Left lung (tissue), 10 donors: Measurements from ENCODE around the gene ZNF358. TPM values are rescaled to one million over a fixed set of nuclear protein-coding genes. Genes with fewer than 3 reads are reported as not detected.
A peak's percentile ranks its signal among the peaks of the same experiment; 100 is the strongest.

Experiments
- ATAC-seq: fragments of 200-7000 bp; cut with Tn5 transposase; one replicate; pipeline ENCODE4 v1.9.1; 2020; ENCODE audit warnings: moderate library complexity
- DNase-seq, 4 donors: peaks; one replicate each; pipeline ENCODE4 v3.0.0-alpha.2; 2013 to 2020
- H3K27ac ChIP-seq, 2 donors: fragments of 200-600 bp; sonication (generic) in 1 of 2; one replicate each; pipeline versions ENCODE4 v1.5.0 to v1.8.0; 2020 to 2021
- H3K27me3 ChIP-seq, 2 donors: fragments of 200-600 bp; sonication (generic) in 1 of 2; one replicate each; pipeline versions ENCODE4 v1.5.0 to v1.8.0; 2020 to 2021
- H3K36me3 ChIP-seq, 2 donors: fragments of 200-600 bp; sonication (generic) in 1 of 2; one replicate each; pipeline versions ENCODE4 v1.5.0 to v1.8.0; 2020 to 2021
- H3K4me1 ChIP-seq, 2 donors: fragments of 200-600 bp; one replicate each; pipeline ENCODE4 v1.8.0; 2021
- H3K4me3 ChIP-seq, 2 donors: fragments of 200-600 bp; sonication (generic) in 1 of 2; one replicate each; pipeline versions ENCODE4 v1.5.0 to v1.8.0; 2020 to 2021; ENCODE audit warnings: mild to moderate bottlenecking in 1 of 2
- H3K9me3 ChIP-seq, 2 donors: fragments of 200-600 bp; sonication (generic) in 1 of 2; one replicate each; pipeline versions ENCODE4 v1.5.0 to v1.8.0; 2020 to 2021
- CTCF ChIP-seq, 2 donors: fragments of 200-600 bp; sonication (generic) in 1 of 2; IDR thresholded peaks; one replicate each; pipeline versions ENCODE4 v1.5.0 to v1.8.0; 2021; ENCODE audit warnings: antibody characterized with exemption in 2 of 2
- intact Hi-C, 2 donors: fragments of 100-400 bp; cut with DNase I; formaldehyde crosslinking; loops; one replicate each; pipeline versions ENCODE4 v1.11.2 to v1.14.2; 2022
- polyA plus RNA-seq, 6 donors: library from polyadenylated mRNA; unstranded; fragments of 120-200 nt; gene quantifications; one replicate each; pipeline ENCODE4 v1.2.1, GENCODE V29; 2013; ENCODE audit not compliant: insufficient read length in 6 of 6
- total RNA-seq, 2 donors: library from RNA; stranded (reverse); fragmentation: NEBNext Ultra II Directional; extraction: Animal tissue kit (Norgen Biotek cat#: 25700); gene quantifications; one replicate each; pipeline ENCODE4 v1.2.1, GENCODE V29; 2021
- donor health status: DM: no; HTN: yes; CAD: no.
- donor health status: DM: no; HTN: no; CAD: no.

The ZNF358 gene
- total and polyA plus RNA-seq, 8 donors, result 36.9 to 56.1 (median 45.3) TPM

- Histone ChIP-seq H3K9me3 (no peaks in the 10 kb centered on the region), H3K4me1 (peaks cover 0 to 22% of the 10 kb centered on the region in 2 donors), H3K36me3 (no peaks in the 10 kb centered on the region), H3K27me3 (peaks cover 0 to 46% of the 10 kb centered on the region in 2 donors), H3K4me3 (no peak overlapping the region), H3K27ac (peak overlapping the region in 1 of 2 donors; percentile 76)
- DNase-seq (no peak), ATAC-seq (no peak)
- TF ChIP-seq CTCF (IDR thresholded peaks at IDR 0.05), result no peak
- intact Hi-C loops, result no loop called here
Observed at GRCh38 chr19:7513809-7514642, 1.9 kb upstream of the ZNF358 start.

GRCh38 chr19:7515110-7515644 lies 726 bp upstream of the ZNF358 start:
- peak; percentile 5 for ATAC-seq
- peaks cover 0 to 46% of the 10 kb centered on the region in 2 donors for H3K27me3 ChIP-seq
- peak overlapping the region; percentile 29 to 36 for H3K4me3 ChIP-seq
- peak overlapping the region; percentile 76 to 85 for H3K27ac ChIP-seq
- DNase-seq, result peak in 1 of 4 donors; percentile 53
- peaks cover 0 to 22% of the 10 kb centered on the region in 2 donors for H3K4me1 ChIP-seq
- peaks cover 0 to 11% of the 10 kb centered on the region in 2 donors for H3K36me3 ChIP-seq
- TF ChIP-seq CTCF (IDR thresholded peaks at IDR 0.05), result no peak
- no peaks in the 10 kb centered on the region for H3K9me3 ChIP-seq
- intact Hi-C loops, result no loop called here

- H3K9me3 ChIP-seq, result no peaks in the 10 kb centered on the region
- peak overlapping the region; percentile 58 to 62 for H3K4me3 ChIP-seq
- peaks cover 0 to 46% of the 10 kb centered on the region in 2 donors for H3K27me3 ChIP-seq
- intact Hi-C loops, result no loop called here
- DNase-seq (no peak), ATAC-seq (no peak)
- H3K4me1 ChIP-seq, result peaks cover 0 to 22% of the 10 kb centered on the region in 2 donors
- peaks cover 0 to 18% of the 10 kb centered on the region in 2 donors for H3K36me3 ChIP-seq
- no peak for TF ChIP-seq CTCF (IDR thresholded peaks at IDR 0.05)
- peak overlapping the region; percentile 77 to 80 for H3K27ac ChIP-seq
Observed at GRCh38 chr19:7516333-7516732, 430 bp downstream of the ZNF358 start.

- no peak for TF ChIP-seq CTCF (IDR thresholded peaks at IDR 0.05)
- Histone ChIP-seq H3K4me1 (peaks cover 0 to 27% of the 10 kb centered on the region in 2 donors), H3K4me3 (peak overlapping the region; percentile 58 to 62), H3K27ac (peak overlapping the region; percentile 77 to 80), H3K36me3 (peaks cover 0 to 18% of the 10 kb centered on the region in 2 donors), H3K9me3 (no peaks in the 10 kb centered on the region), H3K27me3 (peaks cover 0 to 46% of the 10 kb centered on the region in 2 donors)
- no peak for DNase-seq
- intact Hi-C loops, result no loop called here
- no peak for ATAC-seq
Observed at GRCh38 chr19:7516878-7517277, 975 bp downstream of the ZNF358 start.
